ENCODE measurements around the gene SCYGR5. TPM values are rescaled to one million over a fixed set of nuclear protein-coding genes. Genes with fewer than 3 reads are reported as not detected.
"Not testable (repeated sequence)": the region's sequence is repeated elsewhere in the genome, so short reads cannot be mapped to it uniquely, and the experiment has no call there.

Gene SCYGR5
- total and polyA plus RNA-seq, 2 donors = not detected

DNA sequence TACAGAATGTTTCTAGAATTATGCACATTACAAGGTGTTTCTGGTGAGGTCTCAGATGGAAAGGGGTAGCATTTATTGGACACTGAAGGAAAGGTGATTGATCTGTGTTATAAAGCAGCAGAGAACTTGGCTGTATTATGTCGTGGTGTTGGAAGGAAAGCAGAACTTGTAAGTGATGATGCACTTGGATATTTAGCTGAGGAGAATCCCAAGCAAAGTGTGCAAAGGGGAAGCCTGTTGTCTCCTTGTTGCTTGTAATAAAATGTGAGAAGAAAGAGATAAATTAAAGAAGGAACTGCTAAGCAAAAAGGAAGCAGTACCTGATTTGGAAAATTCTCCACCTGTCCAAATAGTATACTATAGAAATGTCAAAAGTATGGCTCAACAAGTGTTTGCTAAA, 12.2 kb upstream of the SCYGR5 start:
- 66% methylated on average over 1 of the region's 1 CpG for WGBS

GRCh38 chr2:227655454-227655853, 11.2 kb upstream of the SCYGR5 start:
- H3K36me3 ChIP-seq (ENCODE audit: insufficient read depth) = no peaks in the 10 kb centered on the region
- H3K27ac ChIP-seq (ENCODE audit: low read depth) = no peak overlapping the region
- DNase-seq (ENCODE audit: extremely low spot score) = no peak
- H3K4me3 ChIP-seq (ENCODE audit: low read depth, low read length) = no peak overlapping the region
- 23% methylated on average over 1 of the region's 1 CpG for WGBS
- no peaks in the 10 kb centered on the region for H3K4me1 ChIP-seq (ENCODE audit: insufficient read depth)

More for the DNA sequence above, 12.2 kb upstream of the SCYGR5 start:
- Histone ChIP-seq H3K4me1 (ENCODE audit: insufficient read depth) (no peaks in the 10 kb centered on the region), H3K36me3 (ENCODE audit: insufficient read depth) (no peaks in the 10 kb centered on the region), H3K4me3 (ENCODE audit: low read depth, low read length) (no peak overlapping the region), H3K27ac (ENCODE audit: low read depth) (no peak overlapping the region)
- no peak for DNase-seq (ENCODE audit: extremely low spot score)

DNA sequence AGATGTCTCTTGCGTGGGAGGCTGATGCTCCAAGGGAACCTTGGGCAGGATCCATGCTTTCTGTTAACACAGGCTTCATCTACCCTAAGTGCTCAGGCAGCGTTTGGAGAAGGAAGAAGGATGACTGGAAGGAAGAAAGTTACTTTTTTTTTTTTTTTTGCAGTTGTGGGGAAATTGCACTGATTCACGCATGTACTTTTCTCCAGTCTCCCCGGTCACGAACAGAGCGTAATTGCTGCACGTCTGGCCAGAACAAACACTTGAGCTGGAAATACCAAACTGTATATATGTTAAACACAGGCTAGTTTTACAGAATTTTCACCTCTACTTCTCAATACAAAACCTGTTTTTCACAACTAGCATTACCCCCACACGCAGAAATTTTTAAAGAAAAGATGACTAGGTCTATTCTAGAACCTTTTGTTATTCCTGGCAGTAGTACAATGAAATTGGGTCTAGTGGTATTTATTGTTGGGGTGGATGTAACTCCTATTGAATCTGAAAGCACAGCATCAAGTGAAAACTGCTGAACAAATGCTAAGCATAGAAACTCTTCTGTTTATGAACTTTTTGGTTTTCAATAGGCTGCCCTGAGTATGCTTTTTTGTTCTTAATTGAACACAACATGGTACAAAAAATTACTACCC, 9.3 kb upstream of the SCYGR5 start:
- no peaks in the 10 kb centered on the region for H3K4me1 ChIP-seq (ENCODE audit: insufficient read depth)
- WGBS = 74% methylated on average over 8 of the region's 8 CpGs
- no peak overlapping the region for H3K27ac ChIP-seq (ENCODE audit: low read depth)
- no peaks in the 10 kb centered on the region for H3K36me3 ChIP-seq (ENCODE audit: insufficient read depth)
- no peak for DNase-seq (ENCODE audit: extremely low spot score)
- H3K4me3 ChIP-seq (ENCODE audit: low read depth, low read length) = no peak overlapping the region

DNA sequence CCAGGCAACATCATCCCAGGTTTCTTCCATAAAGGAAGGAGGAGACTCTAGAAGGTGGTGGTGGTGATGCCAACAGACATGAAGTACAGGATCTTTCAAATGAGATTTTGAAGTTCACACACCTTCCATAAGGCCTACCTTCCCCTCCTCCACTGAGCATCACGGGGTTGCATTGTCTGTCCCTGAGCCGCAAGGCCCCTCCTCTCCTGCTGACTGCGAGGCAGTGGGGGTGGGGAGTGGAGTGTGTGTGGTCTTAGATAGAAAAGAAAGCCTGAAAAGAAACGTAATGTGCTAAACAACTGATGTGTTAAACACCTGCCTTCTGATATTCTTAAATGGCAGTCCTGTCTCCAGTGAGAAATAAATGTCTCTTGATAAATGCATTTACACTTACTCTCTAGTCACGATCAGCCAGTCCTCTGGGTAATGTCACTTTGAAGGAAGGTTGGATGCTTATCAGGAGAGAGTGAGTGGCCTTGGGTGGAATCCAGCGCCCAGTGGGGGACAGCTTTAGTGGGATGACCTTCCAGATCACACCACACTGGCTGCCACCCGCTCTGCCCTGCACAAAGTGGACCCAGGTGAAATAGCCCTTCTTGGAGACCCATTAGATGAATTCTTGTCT, 5.5 kb upstream of the SCYGR5 start:
- H3K36me3 ChIP-seq (ENCODE audit: insufficient read depth) = no peaks in the 10 kb centered on the region
- H3K27ac ChIP-seq (ENCODE audit: low read depth) = no peak overlapping the region
- 38% methylated on average over 7 of the region's 7 CpGs for WGBS
- no peak for DNase-seq (ENCODE audit: extremely low spot score)
- no peaks in the 10 kb centered on the region for H3K4me1 ChIP-seq (ENCODE audit: insufficient read depth)
- H3K4me3 ChIP-seq (ENCODE audit: low read depth, low read length) = no peak overlapping the region

DNA sequence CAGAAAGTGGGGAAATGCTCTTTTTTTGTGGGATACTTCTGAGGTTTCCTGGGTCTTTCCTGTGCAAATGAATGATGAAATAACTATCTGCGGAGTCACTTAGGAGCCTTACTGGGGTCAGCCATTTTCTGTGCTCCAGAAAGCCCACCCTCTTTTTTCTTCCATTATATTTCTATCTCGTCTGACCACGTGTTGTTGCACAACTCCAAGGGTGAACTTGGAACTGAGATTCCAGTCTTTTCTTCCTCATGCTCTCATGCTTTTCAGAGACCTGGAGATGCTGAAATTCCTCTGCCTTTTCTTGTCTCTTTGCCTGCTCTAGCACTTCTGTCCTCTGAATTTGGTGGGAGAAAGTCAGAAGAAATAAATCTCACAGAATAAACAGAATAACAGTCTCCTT, 4.8 kb upstream of the SCYGR5 start:
- H3K27ac ChIP-seq (ENCODE audit: low read depth) = no peak overlapping the region
- 54% methylated on average over 3 of the region's 3 CpGs for WGBS
- H3K4me1 ChIP-seq (ENCODE audit: insufficient read depth) = no peaks in the 10 kb centered on the region
- H3K4me3 ChIP-seq (ENCODE audit: low read depth, low read length) = no peak overlapping the region
- no peaks in the 10 kb centered on the region for H3K36me3 ChIP-seq (ENCODE audit: insufficient read depth)
- no peak for DNase-seq (ENCODE audit: extremely low spot score)

DNA sequence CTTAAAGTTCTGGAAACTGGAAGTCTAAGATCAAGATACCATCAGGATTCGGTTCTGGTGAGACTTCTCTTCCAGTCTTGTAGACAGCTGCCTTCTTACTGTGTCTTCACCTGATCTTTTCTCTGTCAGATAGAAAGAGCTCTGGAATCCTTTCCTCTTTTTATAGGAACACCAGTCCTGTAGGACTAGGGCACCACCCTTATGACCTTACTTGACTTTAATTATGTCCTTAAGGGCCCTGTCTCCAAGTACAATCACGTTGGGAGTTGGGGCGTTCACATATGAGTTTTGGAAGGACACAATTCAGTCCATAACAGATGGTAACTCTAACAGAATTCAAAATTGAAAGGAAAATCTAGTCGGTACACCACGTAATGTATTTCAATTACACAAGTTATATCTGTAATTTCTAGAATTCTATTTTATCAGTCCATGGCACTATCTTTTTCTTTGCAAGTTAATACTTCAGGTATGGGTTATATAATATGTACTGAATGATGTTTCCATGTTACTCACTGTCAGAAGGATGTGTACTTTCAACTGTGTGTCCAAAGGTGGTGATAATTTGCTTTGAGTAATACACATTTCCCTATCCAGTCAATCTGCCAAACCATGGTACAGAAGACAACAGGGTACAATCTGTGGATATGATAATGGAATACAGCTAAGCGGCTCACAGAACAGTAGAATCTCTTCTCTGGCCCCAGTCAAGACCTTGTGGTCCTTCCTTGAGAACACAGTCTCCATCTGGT, 1.2 kb upstream of the SCYGR5 start:
- no peak overlapping the region for H3K27ac ChIP-seq (ENCODE audit: low read depth)
- H3K36me3 ChIP-seq (ENCODE audit: insufficient read depth) = no peaks in the 10 kb centered on the region
- 85% methylated on average over 6 of the region's 6 CpGs for WGBS
- DNase-seq (ENCODE audit: extremely low spot score) = no peak
- H3K4me1 ChIP-seq (ENCODE audit: insufficient read depth) = no peaks in the 10 kb centered on the region
- H3K4me3 ChIP-seq (ENCODE audit: low read depth, low read length) = no peak overlapping the region

GRCh38 chr2:227671170-227671905, 4.7 kb downstream of the SCYGR5 start:
- Histone ChIP-seq H3K4me3 (ENCODE audit: low read depth, low read length) (no peak overlapping the region), H3K27ac (ENCODE audit: low read depth) (no peak overlapping the region), H3K4me1 (ENCODE audit: insufficient read depth) (no peaks in the 10 kb centered on the region), H3K36me3 (ENCODE audit: insufficient read depth) (no peaks in the 10 kb centered on the region)
- WGBS = 62% methylated on average over 3 of the region's 3 CpGs
- DNase-seq (ENCODE audit: extremely low spot score) = no peak

DNA sequence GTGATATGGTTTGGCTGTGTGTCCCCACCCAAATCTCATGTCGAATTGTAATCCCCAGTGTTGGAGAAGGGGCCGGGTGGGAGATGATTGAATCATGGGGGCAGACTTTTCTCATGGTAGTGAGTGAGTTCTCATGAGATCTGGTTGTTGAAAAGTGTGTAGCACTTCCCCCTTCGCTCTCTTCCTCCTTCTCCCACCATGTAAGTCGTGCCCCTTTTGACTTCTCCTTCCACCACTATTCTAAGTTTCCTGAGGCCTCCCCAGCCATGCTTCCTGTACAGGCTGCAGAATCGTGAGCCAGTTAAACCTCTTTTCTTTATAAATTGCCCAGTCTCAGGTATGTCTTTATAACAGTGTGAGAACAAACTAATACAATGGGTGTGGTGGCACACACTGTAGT, 7.0 kb downstream of the SCYGR5 start:
- not testable (repeated sequence) for DNase-seq (ENCODE audit: extremely low spot score); H3K4me1 ChIP-seq (ENCODE audit: insufficient read depth)

GRCh38 chr2:227674485-227674884, 7.9 kb downstream of the SCYGR5 start:
- no peak for DNase-seq (ENCODE audit: extremely low spot score)
- no peaks in the 10 kb centered on the region for H3K4me1 ChIP-seq (ENCODE audit: insufficient read depth)
- no peak overlapping the region for H3K27ac ChIP-seq (ENCODE audit: low read depth)
- H3K36me3 ChIP-seq (ENCODE audit: insufficient read depth) = no peaks in the 10 kb centered on the region
- WGBS = 70% methylated on average over 5 of the region's 5 CpGs
- H3K4me3 ChIP-seq (ENCODE audit: low read depth, low read length) = no peak overlapping the region

More for the DNA sequence above, 7.0 kb downstream of the SCYGR5 start:
- 82% methylated on average over 5 of the region's 5 CpGs for WGBS
- H3K4me3 ChIP-seq (ENCODE audit: low read depth, low read length); H3K36me3 ChIP-seq (ENCODE audit: insufficient read depth); H3K27ac ChIP-seq (ENCODE audit: low read depth): not testable (repeated sequence)

DNA sequence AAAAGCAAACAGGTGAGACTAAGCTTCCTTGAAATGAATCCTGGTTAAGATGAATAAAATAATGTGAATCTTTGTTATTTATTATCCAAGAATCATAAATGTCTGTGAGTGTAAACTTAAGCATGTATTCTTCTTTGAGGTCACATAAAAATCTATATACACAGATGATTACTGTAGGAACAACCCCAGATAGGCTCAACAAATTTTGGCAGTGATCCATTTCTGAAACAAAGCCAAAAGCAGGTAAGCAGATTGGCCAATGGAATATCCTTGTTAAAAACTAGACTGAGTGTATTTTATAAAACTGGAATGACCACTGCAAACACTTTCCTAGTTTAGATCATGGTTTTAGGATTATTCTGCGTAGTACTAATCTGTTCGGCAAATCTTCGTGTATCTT, 11.3 kb downstream of the SCYGR5 start:
- no peak overlapping the region for H3K4me3 ChIP-seq (ENCODE audit: low read depth, low read length)
- H3K27ac ChIP-seq (ENCODE audit: low read depth) = no peak overlapping the region
- H3K36me3 ChIP-seq (ENCODE audit: insufficient read depth) = no peaks in the 10 kb centered on the region
- H3K4me1 ChIP-seq (ENCODE audit: insufficient read depth) = no peaks in the 10 kb centered on the region
- WGBS = 85% methylated on average over 3 of the region's 3 CpGs
- DNase-seq (ENCODE audit: extremely low spot score) = no peak

DNA sequence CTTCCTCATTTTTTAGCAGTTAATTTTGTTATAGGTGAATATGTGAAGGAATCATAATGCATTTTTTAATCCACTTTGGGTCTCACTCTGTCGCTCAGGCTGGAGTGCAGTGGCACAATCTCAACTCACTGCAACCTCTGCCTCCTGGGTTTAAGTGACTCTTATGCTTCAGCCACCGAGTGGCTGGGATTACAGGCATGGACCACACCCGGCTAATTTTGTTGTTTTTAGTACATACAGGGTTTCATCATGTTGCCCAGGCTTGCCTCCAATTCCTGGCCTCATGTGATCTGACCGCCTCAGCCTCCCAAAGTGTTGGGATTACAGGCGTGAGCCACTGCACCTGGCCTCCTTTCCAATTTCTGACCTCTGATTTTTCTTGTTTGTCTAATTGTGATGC, 17.7 kb downstream of the SCYGR5 start:
- no peak for DNase-seq (ENCODE audit: extremely low spot score)
- Histone ChIP-seq H3K36me3 (ENCODE audit: insufficient read depth) (no peaks in the 10 kb centered on the region), H3K4me1 (ENCODE audit: insufficient read depth) (no peaks in the 10 kb centered on the region), H3K4me3 (ENCODE audit: low read depth, low read length) (no peak overlapping the region), H3K27ac (ENCODE audit: low read depth) (no peak overlapping the region)
- WGBS = 78% methylated on average over 5 of the region's 5 CpGs

DNA sequence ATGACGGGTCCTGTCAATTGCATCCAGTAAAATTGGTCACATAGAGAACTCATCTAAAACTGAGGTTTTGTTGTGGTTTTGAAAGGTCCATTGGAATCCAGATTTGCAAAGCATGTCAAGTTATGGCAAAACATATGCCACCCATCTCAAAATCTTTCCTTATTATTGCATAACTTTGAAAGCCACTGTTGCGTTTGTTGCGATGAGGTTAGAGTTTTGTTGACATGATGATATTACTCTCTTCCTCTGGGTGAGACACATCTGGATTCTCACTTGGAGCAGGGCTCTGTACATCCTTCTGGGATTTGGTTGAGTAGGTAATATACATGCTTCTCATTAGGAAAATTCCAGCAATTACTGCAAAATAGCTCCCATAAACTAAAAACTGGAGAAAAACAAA, 20.6 kb downstream of the SCYGR5 start:
- H3K27ac ChIP-seq (ENCODE audit: low read depth) = no peak overlapping the region
- H3K36me3 ChIP-seq (ENCODE audit: insufficient read depth) = no peaks in the 10 kb centered on the region
- DNase-seq (ENCODE audit: extremely low spot score) = no peak
- H3K4me1 ChIP-seq (ENCODE audit: insufficient read depth) = no peaks in the 10 kb centered on the region
- H3K4me3 ChIP-seq (ENCODE audit: low read depth, low read length) = no peak overlapping the region
- WGBS = 76% methylated on average over 3 of the region's 3 CpGs

DNA sequence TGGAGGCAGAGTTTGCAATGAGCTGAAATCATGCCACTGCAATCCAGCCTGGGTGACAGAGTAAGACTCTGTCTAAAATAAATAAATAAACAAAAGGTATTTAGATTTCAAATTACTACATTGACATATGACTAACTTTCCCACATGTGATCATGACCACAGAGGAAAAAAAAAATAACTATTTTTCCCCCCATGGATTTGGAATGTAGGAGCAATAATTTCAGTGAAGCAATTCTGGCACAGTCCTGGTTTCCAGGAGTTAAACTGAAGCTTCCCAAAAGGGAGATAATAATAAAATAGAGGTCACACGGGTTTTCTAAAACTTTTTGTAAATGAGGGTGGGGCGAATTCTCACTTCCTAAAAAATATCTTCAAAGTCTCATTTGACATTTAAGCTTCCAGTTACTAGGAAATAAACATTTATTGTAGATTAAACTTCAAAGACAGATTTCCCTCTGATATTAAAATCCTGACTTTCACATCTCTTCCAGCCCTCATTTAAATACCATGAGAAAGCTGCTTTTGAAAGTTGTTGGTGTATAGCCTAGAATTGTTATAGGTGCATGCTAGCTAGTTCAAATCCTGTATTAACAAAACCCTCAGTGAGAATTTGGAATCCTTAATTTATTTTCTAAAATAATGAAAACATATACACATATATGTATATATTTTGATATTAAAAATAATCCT, 30.5 kb downstream of the SCYGR5 start:
- WGBS = 47% methylated on average over 2 of the region's 2 CpGs
- no peak for DNase-seq (ENCODE audit: extremely low spot score)

More for the DNA sequence above, 30.5 kb downstream of the SCYGR5 start:
- Histone ChIP-seq H3K36me3 (ENCODE audit: insufficient read depth) (no peaks in the 10 kb centered on the region), H3K4me1 (ENCODE audit: insufficient read depth) (no peaks in the 10 kb centered on the region), H3K4me3 (ENCODE audit: low read depth, low read length) (no peak overlapping the region), H3K27ac (ENCODE audit: low read depth) (no peak overlapping the region)
